GM18858 (cell line): ENCODE measurements around the gene SMG9.
"Not testable (repeated sequence)": the region's sequence is repeated elsewhere in the genome, so short reads cannot be mapped to it uniquely, and the experiment has no call there.

Source experiments
- ATAC-seq: cut with Tn5 transposase; IDR thresholded peaks from one replicate; pipeline ENCODE4 v1.9.1; 2021; ENCODE audit not compliant: unreplicated experiment

The SMG9 gene

GRCh38 chr19:43695985-43696704 is 58.6 kb downstream of the SMG9 start:
- ATAC-seq = no peak

DNA sequence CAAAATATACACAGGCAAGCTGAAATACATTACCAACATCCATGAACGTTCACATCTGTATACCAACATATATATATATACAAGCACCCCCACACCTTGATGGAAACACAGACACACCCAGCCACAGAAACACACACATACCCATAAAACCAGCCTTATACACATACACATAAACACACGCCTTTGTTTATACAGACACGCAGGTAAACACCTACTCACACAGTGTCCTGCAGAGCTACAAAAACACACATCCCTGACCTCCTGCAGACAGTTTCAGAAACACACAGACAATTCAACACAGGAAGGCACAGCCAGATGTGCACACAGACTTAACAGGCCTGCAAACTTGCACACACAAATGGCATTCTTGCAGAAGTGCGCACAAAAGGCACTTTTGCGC is 60.2 kb downstream of the SMG9 start:
- no peak for ATAC-seq

DNA sequence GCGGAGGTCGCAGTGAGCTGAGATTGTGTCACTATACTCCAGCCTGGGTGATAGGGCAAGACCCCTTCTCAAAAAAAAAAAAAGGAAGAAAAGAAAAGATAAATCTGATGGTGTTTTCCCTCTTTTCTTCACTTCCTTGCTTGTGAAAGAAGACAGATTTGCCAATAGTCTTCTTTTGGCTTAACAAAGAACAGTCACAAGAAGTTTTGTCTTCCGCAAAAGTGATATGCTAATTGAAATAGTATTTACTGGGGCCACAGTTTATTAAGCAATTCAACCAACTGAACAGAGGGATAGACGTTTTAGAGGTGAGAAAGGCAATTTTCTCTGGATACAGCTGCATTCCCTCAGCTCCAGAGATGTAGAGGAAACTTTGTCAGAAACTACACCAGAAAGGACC is 61.9 kb downstream of the SMG9 start:
- no peak for ATAC-seq

DNA sequence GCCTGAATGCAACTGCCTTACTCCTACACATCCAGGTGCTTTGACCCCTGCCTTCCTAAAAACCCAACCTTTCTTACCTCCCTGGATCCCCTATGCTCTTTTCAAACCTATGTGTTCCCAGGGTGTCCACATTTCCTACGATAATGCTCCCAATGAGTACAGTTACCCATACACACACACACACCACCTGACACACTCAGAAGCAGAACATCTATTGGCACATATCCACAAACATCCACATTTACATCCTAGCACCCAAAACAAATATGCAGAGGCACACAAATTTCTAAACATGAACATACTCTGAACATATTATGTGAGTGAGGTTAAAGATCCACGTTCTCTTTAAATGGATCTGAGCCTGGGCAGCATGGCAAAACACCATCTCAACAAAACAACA is 62.4 kb downstream of the SMG9 start:
- ATAC-seq = no peak

GRCh38 chr19:43691755-43692154 is 63.0 kb downstream of the SMG9 start:
- ATAC-seq = no peak

DNA sequence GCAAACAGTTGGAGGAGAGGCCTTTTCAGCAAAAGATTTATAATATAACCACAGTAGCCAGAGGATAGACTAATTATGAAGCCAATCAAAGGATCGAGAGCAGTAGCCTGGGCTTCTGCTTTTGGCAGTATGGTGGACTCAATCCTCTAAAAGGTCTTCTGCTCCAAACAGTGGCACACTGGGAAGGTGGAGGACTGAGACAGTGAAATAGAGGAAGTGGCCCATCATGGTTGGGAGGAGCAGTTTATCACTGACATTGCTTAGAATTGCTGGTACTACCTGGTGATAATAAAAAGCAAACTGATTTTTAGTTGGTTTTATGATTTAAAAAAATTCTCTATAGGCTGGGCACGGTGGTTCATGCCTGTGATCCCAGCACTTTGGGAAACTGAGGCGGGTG is 63.9 kb downstream of the SMG9 start:
- ATAC-seq = no peak

DNA sequence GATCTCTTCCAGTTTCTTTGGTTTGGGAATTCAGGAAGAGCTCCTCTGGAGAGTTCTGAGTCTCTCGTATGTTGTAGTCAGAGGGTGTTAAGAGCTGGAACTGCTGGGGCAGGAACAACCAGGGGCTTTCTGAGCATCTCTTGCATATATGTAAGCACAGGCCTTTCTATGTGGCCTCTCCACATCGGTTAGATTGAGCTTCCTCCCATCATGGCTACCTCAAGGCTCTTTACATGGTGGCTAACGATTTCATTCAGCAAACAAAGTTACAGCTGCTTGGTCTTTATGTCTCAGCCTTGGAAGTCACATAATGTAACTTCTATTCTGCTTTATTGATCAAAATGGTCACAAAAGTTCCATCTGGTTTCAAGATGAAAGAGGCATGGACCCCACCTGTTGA is 64.3 kb downstream of the SMG9 start:
- ATAC-seq = no peak

DNA sequence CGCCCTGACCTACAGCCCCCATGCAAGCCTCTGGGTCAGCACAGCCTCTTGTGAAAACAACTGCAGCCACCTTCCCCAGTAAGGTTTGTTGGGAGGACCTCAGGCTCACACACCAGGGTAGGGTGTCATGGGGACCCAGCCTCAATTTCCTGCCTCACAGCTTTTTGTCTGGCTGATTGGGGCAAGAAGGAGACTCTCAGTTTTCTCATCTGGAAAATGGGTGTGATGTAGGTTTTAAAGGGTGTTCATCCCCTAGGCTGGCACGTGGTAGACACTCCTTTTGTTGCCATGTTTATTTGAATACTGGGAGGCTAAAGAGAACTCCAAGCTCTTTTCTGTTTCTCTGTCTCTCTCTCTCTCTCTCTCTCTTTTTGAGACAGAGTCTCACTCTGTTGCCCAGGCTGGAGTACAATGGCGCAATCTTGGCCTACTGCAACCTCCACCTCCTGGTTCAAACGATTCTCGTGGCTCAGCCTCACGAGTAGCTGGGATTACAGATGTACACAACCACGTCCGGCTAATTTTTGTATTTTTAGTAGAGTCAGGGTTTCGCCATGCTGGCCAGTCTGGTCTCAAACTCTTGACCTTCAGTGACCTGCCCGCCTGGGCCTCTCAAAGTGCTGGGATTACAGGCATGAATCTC is 66.6 kb downstream of the SMG9 start:
- no peak for ATAC-seq

DNA sequence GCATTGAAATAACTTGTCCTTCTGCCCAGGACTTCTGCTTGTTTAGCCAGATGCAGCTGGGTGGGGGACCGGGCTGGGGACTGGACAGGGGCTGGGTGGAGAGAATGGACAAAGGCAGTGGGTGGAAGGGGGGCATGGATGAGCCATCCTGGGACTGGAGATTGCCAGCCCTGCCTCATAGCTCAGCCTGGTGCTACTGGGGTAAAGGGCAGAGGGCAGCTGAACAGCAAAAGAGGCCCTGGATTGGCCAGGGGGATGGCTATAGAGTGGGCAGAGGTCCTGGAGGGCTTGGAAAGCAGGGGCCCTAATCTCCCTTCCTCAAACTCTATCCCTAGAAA is 67.1 kb downstream of the SMG9 start:
- no peak for ATAC-seq

- no peak for ATAC-seq
These were observed 70.4 kb downstream of the SMG9 start for GRCh38 chr19:43684326-43684725.

GRCh38 chr19:43683905-43684304 is 70.9 kb downstream of the SMG9 start:
- no peak for ATAC-seq

DNA sequence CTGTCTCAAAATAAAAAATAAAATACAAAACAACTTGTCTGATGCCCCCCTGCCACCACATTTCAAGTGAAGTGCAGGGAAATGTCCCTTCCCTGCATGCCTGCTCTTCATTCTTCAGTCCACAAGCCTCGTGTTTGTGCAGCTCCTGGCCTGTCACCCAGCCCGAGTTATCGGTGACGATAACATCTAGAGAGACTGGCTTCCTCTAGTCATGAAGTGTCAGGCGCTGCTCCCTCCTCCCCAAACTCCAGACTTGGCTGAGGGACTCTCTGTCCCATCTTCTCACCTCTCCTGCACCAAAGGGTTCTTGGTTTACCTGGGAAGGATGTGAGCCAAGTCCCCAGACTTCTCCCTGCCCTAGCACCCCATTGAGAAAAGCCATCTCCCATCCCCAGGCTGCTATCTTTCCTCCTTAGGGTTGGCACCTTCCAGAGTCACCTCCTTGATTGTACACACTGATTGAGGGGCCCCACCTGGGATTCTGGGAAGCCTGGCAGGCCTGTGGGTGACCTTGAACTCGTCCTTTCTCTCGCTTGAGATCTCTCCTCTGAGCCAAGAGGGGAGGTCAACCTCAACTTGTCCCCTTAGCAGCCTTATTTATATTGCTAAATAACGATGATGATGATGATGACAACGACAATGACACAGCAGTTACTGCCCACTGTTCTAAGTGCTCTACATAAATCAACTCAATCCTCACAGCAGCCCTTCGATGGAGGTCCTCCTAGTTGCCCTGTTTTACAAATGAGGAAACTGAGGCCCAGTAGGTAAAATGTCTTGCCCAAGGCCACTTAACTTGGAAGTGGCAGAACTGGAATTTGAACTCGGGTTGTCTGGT is 71.7 kb downstream of the SMG9 start:
- ATAC-seq = no peak

DNA sequence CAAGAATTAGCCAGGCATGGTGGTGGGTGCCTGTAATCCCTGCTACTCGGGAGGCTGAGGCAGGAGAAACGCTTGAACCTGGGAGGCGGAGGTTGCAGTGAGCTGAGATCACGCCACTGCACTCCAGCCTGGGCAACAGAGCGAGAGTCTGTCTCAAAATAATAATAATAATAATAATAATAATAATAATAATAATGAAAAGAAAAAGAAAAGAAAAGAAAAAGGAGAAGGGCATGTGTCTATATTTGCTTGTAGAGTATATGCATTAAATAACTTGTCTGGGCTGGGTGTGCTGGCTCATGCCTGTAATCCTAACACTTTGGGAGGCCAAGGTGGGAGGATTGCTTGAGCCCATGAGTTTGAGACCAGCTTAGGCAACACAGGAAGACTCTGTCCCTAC is 72.5 kb downstream of the SMG9 start:
- not testable (repeated sequence) for ATAC-seq

- no peak for ATAC-seq
These were observed 72.9 kb downstream of the SMG9 start for GRCh38 chr19:43681821-43682220.

- ATAC-seq = no peak
These were observed 76.1 kb downstream of the SMG9 start for GRCh38 chr19:43678512-43679261.
